Fibroblast of lung (primary cell): ENCODE results near the gene UTP14A.

ENCODE experiments used
- CTCF ChIP-seq, 2 donors: IDR thresholded peaks in 1 of 2; conservative IDR thresholded peaks in 1 of 2; 1 replicate in 1 of 2; 2 replicates in 1 of 2; pipeline ENCODE4 v1.5.1; 2011 to 2012; ENCODE audit warnings: low read length in 2 of 2, control low read depth in 1 of 2, inconsistent platforms in 1 of 2, low read depth in 1 of 2, mild to moderate bottlenecking in 1 of 2
- EZH2 ChIP-seq: IDR thresholded peaks from 2 replicates; pipeline ENCODE4 v1.5.1; 2012; ENCODE audit warnings: low read length, control low read depth, mild to moderate bottlenecking; ENCODE audit errors: missing control alignments

GRCh38 chrX:129945131-129945530, 39.2 kb downstream of the UTP14A start:
- TF ChIP-seq CTCF (conservative IDR thresholded peaks at IDR 0.05 in 1 of 2, IDR thresholded peaks at IDR 0.05 in 1 of 2; ENCODE audit: low read depth in 1 of 2, low read length in 2 of 2) (no peak), EZH2 (no peak)
